ENCODE data around the gene WNT2B.

Gene WNT2B

GRCh38 chr1:112506731-112507130 lies 2.0 kb upstream of the WNT2B start:
- no peak for TF ChIP-seq POLR2A (IDR thresholded peaks at IDR 0.05; ENCODE audit: low read depth, low read length)
- no peak for TF ChIP-seq POLR2AphosphoS5 (IDR thresholded peaks at IDR 0.05; ENCODE audit: low read depth, low read length)
- no peak for TF ChIP-seq TAF1 (IDR thresholded peaks at IDR 0.05; ENCODE audit: borderline replicate concordance, low read depth, low read length)
- FAIRE-seq: no peak

GRCh38 chr1:112507336-112507735 lies 1.4 kb upstream of the WNT2B start:
- TF ChIP-seq POLR2AphosphoS5 (IDR thresholded peaks at IDR 0.05; ENCODE audit: low read depth, low read length) (no peak), TAF1 (IDR thresholded peaks at IDR 0.05; ENCODE audit: borderline replicate concordance, low read depth, low read length) (no peak), POLR2A (IDR thresholded peaks at IDR 0.05; ENCODE audit: low read depth, low read length) (no peak)
- FAIRE-seq: no peak
- no peak for DNase-seq (ENCODE audit: insufficient read length)

More at GRCh38 chr1:112506731-112507130, 2.0 kb upstream of the WNT2B start:
- DNase-seq (ENCODE audit: insufficient read length): no peak

DNA sequence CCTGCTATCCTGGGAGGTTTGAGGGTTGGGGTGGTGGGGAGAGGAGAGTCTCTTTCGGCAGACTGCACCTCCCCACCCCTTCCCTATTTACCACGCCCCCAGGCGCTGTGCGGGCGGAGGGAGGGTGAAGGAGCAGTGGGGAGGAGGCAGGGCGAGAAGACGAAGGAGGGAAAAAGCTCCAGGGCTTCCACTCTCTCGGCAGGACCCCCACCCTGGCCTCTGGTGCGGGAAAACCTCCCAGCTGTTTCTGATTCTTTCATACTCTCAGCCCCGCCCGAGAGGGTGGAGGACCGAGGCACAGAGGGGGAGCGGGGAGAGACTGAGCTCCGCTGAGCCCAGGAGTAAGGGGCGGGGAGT lies 866 bp upstream of the WNT2B start:
- FAIRE-seq (no peak), DNase-seq (ENCODE audit: insufficient read length) (no peak)
- TF ChIP-seq POLR2AphosphoS5 (IDR thresholded peaks at IDR 0.05; ENCODE audit: low read depth, low read length): no peak
- no peak for TF ChIP-seq TAF1 (IDR thresholded peaks at IDR 0.05; ENCODE audit: borderline replicate concordance, low read depth, low read length)

GRCh38 chr1:112509005-112509659 lies 367 bp downstream of the WNT2B start:
- DNase-seq (ENCODE audit: insufficient read length) (peak; percentile 38), FAIRE-seq (no peak)
- TF ChIP-seq POLR2AphosphoS5 (IDR thresholded peaks at IDR 0.05; ENCODE audit: low read depth, low read length) (no peak), TAF1 (IDR thresholded peaks at IDR 0.05; ENCODE audit: borderline replicate concordance, low read depth, low read length) (no peak), POLR2A (IDR thresholded peaks at IDR 0.05; ENCODE audit: low read depth, low read length) (no peak)

GRCh38 chr1:112509660-112510178 lies 954 bp downstream of the WNT2B start:
- FAIRE-seq (no peak), DNase-seq (ENCODE audit: insufficient read length) (no peak)
- TF ChIP-seq TAF1 (IDR thresholded peaks at IDR 0.05; ENCODE audit: borderline replicate concordance, low read depth, low read length) (no peak), POLR2AphosphoS5 (IDR thresholded peaks at IDR 0.05; ENCODE audit: low read depth, low read length) (no peak), POLR2A (IDR thresholded peaks at IDR 0.05; ENCODE audit: low read depth, low read length) (no peak)

DNA sequence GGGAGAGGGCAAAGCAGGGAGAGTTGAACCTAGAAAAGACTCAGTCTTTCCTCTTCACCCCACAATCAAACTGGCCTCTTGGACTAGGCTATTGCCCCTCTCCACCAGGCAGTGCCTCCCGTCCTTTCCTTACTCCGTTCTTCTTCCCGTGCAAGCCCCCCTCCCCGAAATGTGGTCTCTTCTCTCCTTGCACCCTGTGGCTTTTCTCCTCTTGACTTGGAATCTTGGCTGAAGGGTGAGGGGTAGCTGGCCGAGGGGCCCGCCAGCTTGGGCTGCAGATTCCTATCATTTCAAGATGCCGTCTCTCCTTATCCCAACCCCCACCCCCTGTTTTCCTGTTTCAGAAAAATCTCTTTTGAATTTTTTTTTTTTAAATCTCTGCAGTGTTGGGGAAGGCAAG lies 1.6 kb downstream of the WNT2B start:
- DNase-seq (ENCODE audit: insufficient read length): no peak
- TF ChIP-seq TAF1 (IDR thresholded peaks at IDR 0.05; ENCODE audit: borderline replicate concordance, low read depth, low read length): no peak
- TF ChIP-seq POLR2A (IDR thresholded peaks at IDR 0.05; ENCODE audit: low read depth, low read length): no peak
- no peak for TF ChIP-seq POLR2AphosphoS5 (IDR thresholded peaks at IDR 0.05; ENCODE audit: low read depth, low read length)
- no peak for FAIRE-seq

DNA sequence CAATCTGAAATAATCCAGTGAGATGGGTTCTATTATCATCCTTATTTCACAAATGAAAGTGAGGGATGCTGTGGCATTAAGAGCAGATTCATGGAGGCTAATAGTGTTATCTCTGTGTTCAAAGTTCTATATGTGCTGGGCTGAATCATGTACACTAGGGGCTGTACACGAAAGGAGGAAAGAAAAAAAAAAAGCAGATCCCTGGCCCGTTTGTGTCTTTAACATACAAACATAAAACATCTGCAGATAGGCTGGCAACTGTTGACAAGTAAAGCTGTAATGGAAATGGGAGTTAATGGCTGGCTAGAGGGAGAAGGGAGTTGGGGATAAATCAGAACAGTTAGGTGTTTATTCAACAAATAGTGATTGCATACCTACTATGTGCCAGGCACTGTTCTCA lies 3.1 kb downstream of the WNT2B start:
- FAIRE-seq (no peak), DNase-seq (ENCODE audit: insufficient read length) (no peak)
- no peak for TF ChIP-seq POLR2A (IDR thresholded peaks at IDR 0.05; ENCODE audit: low read depth, low read length)
- TF ChIP-seq POLR2AphosphoS5 (IDR thresholded peaks at IDR 0.05; ENCODE audit: low read depth, low read length): no peak
- no peak for TF ChIP-seq TAF1 (IDR thresholded peaks at IDR 0.05; ENCODE audit: borderline replicate concordance, low read depth, low read length)

DNA sequence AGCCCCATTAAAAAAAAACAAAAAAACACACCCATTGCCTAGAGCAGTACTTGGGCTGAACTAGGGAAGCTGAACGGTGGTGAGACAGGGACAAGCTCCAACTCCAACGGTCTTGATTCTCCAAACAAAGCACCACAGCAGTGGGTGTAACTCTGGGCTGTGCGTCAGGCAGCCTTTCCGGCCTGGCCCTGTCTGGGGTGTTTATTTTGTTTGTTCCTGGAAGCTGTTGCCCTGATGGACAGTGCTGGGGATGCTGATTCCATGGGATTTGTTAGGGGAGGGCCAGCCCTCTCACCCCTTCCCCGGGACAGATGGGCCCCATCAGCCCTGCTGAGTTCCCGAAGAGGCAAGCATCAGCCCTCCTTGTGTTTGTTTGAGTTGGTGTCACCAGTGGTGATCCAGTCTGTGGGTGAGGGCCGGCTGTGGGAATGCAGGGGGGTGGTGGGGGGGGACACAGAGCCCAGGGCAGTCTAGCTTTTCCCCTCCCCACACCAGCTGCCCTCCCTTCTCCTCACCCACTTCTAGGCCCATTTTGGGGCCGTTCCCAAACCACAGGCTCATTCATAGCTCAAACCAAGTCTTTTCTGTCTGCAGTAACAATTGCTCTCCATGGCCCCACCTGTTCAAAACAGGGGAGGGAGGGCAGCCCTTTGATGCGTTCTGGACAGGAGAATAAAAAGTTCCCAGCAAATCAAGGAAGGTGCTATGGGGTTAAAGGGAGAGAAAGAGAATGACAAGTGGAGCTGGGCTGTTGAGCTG lies 4.5 kb downstream of the WNT2B start:
- no peak for TF ChIP-seq POLR2A (IDR thresholded peaks at IDR 0.05; ENCODE audit: low read depth, low read length)
- FAIRE-seq (no peak), DNase-seq (ENCODE audit: insufficient read length) (no peak)

DNA sequence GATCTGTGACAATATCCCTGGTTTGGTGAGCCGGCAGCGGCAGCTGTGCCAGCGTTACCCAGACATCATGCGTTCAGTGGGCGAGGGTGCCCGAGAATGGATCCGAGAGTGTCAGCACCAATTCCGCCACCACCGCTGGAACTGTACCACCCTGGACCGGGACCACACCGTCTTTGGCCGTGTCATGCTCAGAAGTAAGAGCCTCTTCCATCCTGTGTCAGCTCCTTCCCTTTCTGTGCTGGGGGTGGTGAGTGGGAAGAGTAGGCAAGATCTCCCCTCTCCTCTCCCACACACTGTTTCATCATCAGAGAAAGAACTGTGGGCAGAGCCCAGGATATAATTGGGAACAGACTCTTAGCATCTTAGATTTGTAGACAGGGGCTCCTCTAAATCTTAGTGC lies 6.1 kb downstream of the WNT2B start:
- FAIRE-seq (no peak), DNase-seq (ENCODE audit: insufficient read length) (no peak)
- no peak for TF ChIP-seq POLR2A (IDR thresholded peaks at IDR 0.05; ENCODE audit: low read depth, low read length)
- TF ChIP-seq POLR2AphosphoS5 (IDR thresholded peaks at IDR 0.05; ENCODE audit: low read depth, low read length): no peak
- TF ChIP-seq TAF1 (IDR thresholded peaks at IDR 0.05; ENCODE audit: borderline replicate concordance, low read depth, low read length): no peak

GRCh38 chr1:112515311-112516009 lies 6.7 kb downstream of the WNT2B start:
- DNase-seq (ENCODE audit: insufficient read length) (no peak), FAIRE-seq (no peak)
- TF ChIP-seq TAF1 (IDR thresholded peaks at IDR 0.05; ENCODE audit: borderline replicate concordance, low read depth, low read length) (no peak), POLR2AphosphoS5 (IDR thresholded peaks at IDR 0.05; ENCODE audit: low read depth, low read length) (no peak), POLR2A (IDR thresholded peaks at IDR 0.05; ENCODE audit: low read depth, low read length) (no peak)

- TF ChIP-seq TAF1 (IDR thresholded peaks at IDR 0.05; ENCODE audit: borderline replicate concordance, low read depth, low read length) (no peak), POLR2A (IDR thresholded peaks at IDR 0.05; ENCODE audit: low read depth, low read length) (no peak), POLR2AphosphoS5 (IDR thresholded peaks at IDR 0.05; ENCODE audit: low read depth, low read length) (no peak)
- DNase-seq (ENCODE audit: insufficient read length): no peak
- no peak for FAIRE-seq
These were observed 7.4 kb downstream of the WNT2B start for GRCh38 chr1:112516141-112516540.

Measured in GM12892 (cell line).